A549 (cell line): ENCODE data around the gene CCL3. TPM values are rescaled to one million over a fixed set of nuclear protein-coding genes. Genes with fewer than 3 reads are reported as not detected.

Experiments used
- ATAC-seq, 2 experiments: fragments of 200-7000 bp in 1 of 2; fragments of >200 bp in 1 of 2; cut with Nextera tagmentation in 1 of 2; cut with Tn5 transposase in 1 of 2; 3 replicates each; pipeline versions ENCODE4 v1.8.0 to v1.9.1; 2018 to 2020; ENCODE audit warnings: mild to moderate bottlenecking in 1 of 2, moderate library complexity in 1 of 2
- CTCF ChIA-PET: fragments of 300-600 bp; sonication (Branson Sonifier 250); formaldehyde crosslinking; extraction: SDS; loops from one replicate; lab custom pipeline; 2021; ENCODE audit warnings: antibody characterized with exemption, inconsistent platforms; lab: Yijun Ruan, JAX
- POLR2A ChIA-PET: fragments of 350-600 bp; formaldehyde crosslinking; extraction: SDS; loops from one replicate; lab custom pipeline; 2021; ENCODE audit warnings: antibody characterized with exemption, inconsistent platforms; lab: Yijun Ruan, JAX
- DNase-seq, 2 experiments: peaks; one replicate each; pipeline versions ENCODE4 v3.0.0 to v3.0.0-alpha.2; 2011 to 2016; ENCODE audit warnings: low read depth in 1 of 2, low spot score in 1 of 2
- FAIRE-seq: peaks from 2 replicates; lab custom pipeline; 2011; peaks lifted over from hg19 to GRCh38; lab: Jason Lieb, UNC
- H3K27ac ChIP-seq, 2 experiments: fragments of >200 bp; sonication (Bioruptor Twin); formaldehyde crosslinking; 3 replicates each; pipeline ENCODE4 v1.5.1; 2016 to 2017
- H3K4me1 ChIP-seq: fragments of >200 bp; sonication (Bioruptor Twin); formaldehyde crosslinking; 3 replicates; pipeline ENCODE4 v1.6.1; 2016
- H3K4me2 ChIP-seq: fragments of >200 bp; sonication (Bioruptor Twin); formaldehyde crosslinking; 3 replicates; pipeline ENCODE4 v1.6.1; 2016
- H3K4me3 ChIP-seq: fragments of >200 bp; sonication (Bioruptor Twin); formaldehyde crosslinking; 3 replicates; pipeline ENCODE4 v1.5.1; 2016
- H3K9me3 ChIP-seq: fragments of >200 bp; sonication (Bioruptor Twin); formaldehyde crosslinking; 3 replicates; pipeline ENCODE4 v1.6.1; 2016
- CBX8 ChIP-seq: fragments of 200-600 bp; sonication (generic); IDR thresholded peaks from 2 replicates; pipeline ENCODE4 v1.6.1; 2016
- ESRRA ChIP-seq: fragments of 150-350 bp; IDR thresholded peaks from 2 replicates; pipeline ENCODE4 v1.6.1; 2014; ENCODE audit warnings: mild to moderate bottlenecking, low read length, borderline replicate concordance
- GATA3 ChIP-seq: IDR thresholded peaks from 2 replicates; pipeline ENCODE4 v1.6.1; 2012; ENCODE audit warnings: borderline replicate concordance
- HDAC2 ChIP-seq: fragments of 200-600 bp; sonication (generic); IDR thresholded peaks from 2 replicates; pipeline ENCODE4 v1.6.1; 2016
- HEYL ChIP-seq: fragments of 250-450 bp; sonication (Bioruptor Pico); IDR thresholded peaks from 2 replicates; pipeline ENCODE4 v1.8.0; 2021; ENCODE audit warnings: mild to moderate bottlenecking, moderate library complexity
- HOXA7 ChIP-seq: fragments of 250-450 bp; sonication (Bioruptor Pico); IDR thresholded peaks from 2 replicates; pipeline ENCODE4 v1.5.0; 2020; ENCODE audit warnings: mild to moderate bottlenecking, moderate library complexity
- JUN ChIP-seq, 2 experiments: fragments of >200 bp; sonication (Bioruptor Twin); formaldehyde crosslinking; IDR thresholded peaks; 2 replicates in 1 of 2; 3 replicates in 1 of 2; pipeline ENCODE4 v1.6.1; 2016 to 2017
- JUNB ChIP-seq: fragments of >200 bp; sonication (Bioruptor Twin); formaldehyde crosslinking; IDR thresholded peaks from 2 replicates; pipeline ENCODE4 v1.6.1; 2016
- KDM5A ChIP-seq: fragments of 200-600 bp; sonication (generic); IDR thresholded peaks from 2 replicates; pipeline ENCODE4 v1.6.1; 2016; ENCODE audit warnings: antibody characterized with exemption, mild to moderate bottlenecking
- MAX ChIP-seq: IDR thresholded peaks from 2 replicates; pipeline ENCODE4 v1.6.1; 2012
- MYC ChIP-seq: IDR thresholded peaks from 2 replicates; pipeline ENCODE4 v1.6.1; 2012; ENCODE audit warnings: mild to moderate bottlenecking, inconsistent platforms, low read length, improper control_type of control experiment, borderline replicate concordance
- PBX3 ChIP-seq: IDR thresholded peaks from 2 replicates; pipeline ENCODE4 v1.6.1; 2012
- POLR2AphosphoS2 ChIP-seq: conservative IDR thresholded peaks from 2 replicates; pipeline ENCODE4 v1.6.1; 2012; ENCODE audit warnings: low read length, improper control_type of control experiment, inconsistent platforms
- RNF2 ChIP-seq: fragments of 200-600 bp; sonication (generic); IDR thresholded peaks from 2 replicates; pipeline ENCODE4 v1.6.1; 2016; ENCODE audit warnings: low read depth, mild to moderate bottlenecking, antibody characterized with exemption, moderate library complexity, borderline replicate concordance
- SMC3 ChIP-seq: fragments of >200 bp; sonication (Bioruptor Twin); formaldehyde crosslinking; IDR thresholded peaks from 3 replicates; pipeline ENCODE4 v1.6.1; 2018; ENCODE audit warnings: inconsistent platforms
- TFCP2L1 ChIP-seq: fragments of 250-450 bp; sonication (Bioruptor Pico); IDR thresholded peaks from 2 replicates; pipeline ENCODE4 v1.5.0; 2021; ENCODE audit warnings: mild to moderate bottlenecking
- TP53 ChIP-seq: fragments of 250-450 bp; sonication (Bioruptor Pico); IDR thresholded peaks from 2 replicates; pipeline ENCODE4 v1.5.0; 2021; ENCODE audit warnings: mild to moderate bottlenecking, moderate library complexity
- WGBS: methylation state at CpG from one replicate; pipeline ENCODE4 v1.1.6; 2017; ENCODE audit errors: missing lambda C conversion rate; 5-methylcytosine and 5-hydroxymethylcytosine counted together
- polyA plus RNA-seq, 4 experiments: library from polyadenylated mRNA; depleted of rRNA in 3 of 4; stranded (reverse); fragments of >200 nt; fragmentation: RNase III in 1 of 4; extraction: RNeasy Plus Mini Kit Qiagen cat#74134 plus additional on column Dnase treatment in 1 of 4; gene quantifications; 2 replicates in 3 of 4; 3 replicates in 1 of 4; pipeline ENCODE4 v1.2.3, GENCODE V29; 2011 to 2017
- TF ChIP-seq, protein P1 (sequence below): fragments of 450-650 bp; IDR thresholded peaks from 2 replicates; pipeline ENCODE4 v1.6.1; 2014; ENCODE audit warnings: antibody characterized with exemption
- TF ChIP-seq, protein P2 (sequence below): fragments of 250-450 bp; sonication (Bioruptor Pico); IDR thresholded peaks from 2 replicates; pipeline ENCODE4 v1.5.0; 2020; ENCODE audit warnings: low read depth, mild to moderate bottlenecking, moderate library complexity
- TF ChIP-seq, protein P3 (sequence below): fragments of >200 bp; sonication (Bioruptor Twin); formaldehyde crosslinking; IDR thresholded peaks from 3 replicates; pipeline ENCODE4 v1.6.1; 2016

CCL3 gene
- polyA plus RNA-seq, 2 of the 4 experiments (the other 2 are of a cell fraction), result not detected

DNA sequence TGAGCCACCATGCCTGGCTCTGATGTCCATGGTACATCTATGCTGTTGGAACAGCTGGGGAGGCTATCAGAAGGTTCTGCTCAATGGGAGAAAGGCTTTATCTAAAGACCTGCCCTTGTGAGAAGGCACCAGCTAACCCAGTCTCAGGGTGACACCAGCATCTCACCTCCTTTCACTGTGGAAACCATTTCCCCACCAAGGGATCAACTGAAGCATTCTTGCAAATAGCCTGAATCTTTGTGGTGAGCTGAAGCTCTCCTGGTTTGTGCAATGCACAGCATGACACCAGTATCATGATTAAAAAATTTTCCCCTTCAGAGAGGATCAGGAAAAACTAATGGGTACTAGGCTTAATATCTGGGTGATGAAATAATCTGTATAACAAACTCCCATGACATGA is 20.8 kb downstream of the CCL3 start:
- H3K4me2 ChIP-seq, result no peak overlapping the region
- ChIA-PET CTCF (interaction anchor here (0.6 to 1.3 kb wide), 3 partner anchors 15 to 93 kb away, joined by 3 to 7 read pairs (median 4); no protein-coding TSS in a partner anchor), POLR2A (no interaction called here)
- ATAC-seq, result no peak
- FAIRE-seq, result no peak
- H3K4me1 ChIP-seq, result no peaks in the 10 kb centered on the region
- H3K4me3 ChIP-seq, result no peak overlapping the region
- no peak for DNase-seq
- H3K9me3 ChIP-seq, result no peaks in the 10 kb centered on the region
- TF ChIP-seq, protein P1, sequence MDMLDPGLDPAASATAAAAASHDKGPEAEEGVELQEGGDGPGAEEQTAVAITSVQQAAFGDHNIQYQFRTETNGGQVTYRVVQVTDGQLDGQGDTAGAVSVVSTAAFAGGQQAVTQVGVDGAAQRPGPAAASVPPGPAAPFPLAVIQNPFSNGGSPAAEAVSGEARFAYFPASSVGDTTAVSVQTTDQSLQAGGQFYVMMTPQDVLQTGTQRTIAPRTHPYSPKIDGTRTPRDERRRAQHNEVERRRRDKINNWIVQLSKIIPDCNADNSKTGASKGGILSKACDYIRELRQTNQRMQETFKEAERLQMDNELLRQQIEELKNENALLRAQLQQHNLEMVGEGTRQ, result no peak
- TF ChIP-seq HDAC2 (no peak), KDM5A (no peak), HOXA7 (no peak)
- no peak overlapping the region for H3K27ac ChIP-seq

- TF ChIP-seq KDM5A, result no peak
- TF ChIP-seq, all 56 proteins: peak for 0
- DNase-seq, result no peak
- under 1% methylated on average over 3 of the region's 3 CpGs for WGBS
- no peak overlapping the region for H3K27ac ChIP-seq
- ChIA-PET POLR2A (no interaction called here), CTCF (interaction anchor here (0.5 to 1.3 kb wide), 3 partner anchors 15 to 177 kb away, joined by 3 to 7 read pairs (median 4); no protein-coding TSS in a partner anchor)
- no peak overlapping the region for H3K4me2 ChIP-seq
- no peak for FAIRE-seq
- H3K4me1 ChIP-seq, result no peaks in the 10 kb centered on the region
- no peak for ATAC-seq
- no peak overlapping the region for H3K4me3 ChIP-seq
- H3K9me3 ChIP-seq, result no peaks in the 10 kb centered on the region
Measured at GRCh38 chr17:36068524-36068923, 21.4 kb downstream of the CCL3 start.

- CTCF ChIA-PET, result interaction anchor here (1.2 to 2.1 kb wide), 3 partner anchors 12 to 97 kb away, joined by 3 to 6 read pairs (median 4); no protein-coding TSS in a partner anchor
- H3K9me3 ChIP-seq, result no peaks in the 10 kb centered on the region
- TF ChIP-seq JUN (IDR thresholded peaks at IDR 0.05) (no peak), POLR2AphosphoS2 (no peak), RNF2 (no peak), PBX3 (no peak), HOXA7 (no peak), SMC3 (no peak), TP53 (CRISPR knock-in tag) (no peak), KDM5A (no peak), CBX8 (no peak), HEYL (CRISPR knock-in tag) (no peak), JUNB (no peak), GATA3 (no peak), ESRRA (no peak), HDAC2 (no peak), MYC (no peak), TFCP2L1 (no peak), MAX (no peak)
- TF ChIP-seq, protein P2, sequence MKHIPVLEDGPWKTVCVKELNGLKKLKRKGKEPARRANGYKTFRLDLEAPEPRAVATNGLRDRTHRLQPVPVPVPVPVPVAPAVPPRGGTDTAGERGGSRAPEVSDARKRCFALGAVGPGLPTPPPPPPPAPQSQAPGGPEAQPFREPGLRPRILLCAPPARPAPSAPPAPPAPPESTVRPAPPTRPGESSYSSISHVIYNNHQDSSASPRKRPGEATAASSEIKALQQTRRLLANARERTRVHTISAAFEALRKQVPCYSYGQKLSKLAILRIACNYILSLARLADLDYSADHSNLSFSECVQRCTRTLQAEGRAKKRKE (CRISPR knock-in tag), result no peak
- TF ChIP-seq, protein P3, sequence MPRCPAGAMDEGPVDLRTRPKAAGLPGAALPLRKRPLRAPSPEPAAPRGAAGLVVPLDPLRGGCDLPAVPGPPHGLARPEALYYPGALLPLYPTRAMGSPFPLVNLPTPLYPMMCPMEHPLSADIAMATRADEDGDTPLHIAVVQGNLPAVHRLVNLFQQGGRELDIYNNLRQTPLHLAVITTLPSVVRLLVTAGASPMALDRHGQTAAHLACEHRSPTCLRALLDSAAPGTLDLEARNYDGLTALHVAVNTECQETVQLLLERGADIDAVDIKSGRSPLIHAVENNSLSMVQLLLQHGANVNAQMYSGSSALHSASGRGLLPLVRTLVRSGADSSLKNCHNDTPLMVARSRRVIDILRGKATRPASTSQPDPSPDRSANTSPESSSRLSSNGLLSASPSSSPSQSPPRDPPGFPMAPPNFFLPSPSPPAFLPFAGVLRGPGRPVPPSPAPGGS, result no peak
- TF ChIP-seq, protein P1, result no peak
- H3K4me3 ChIP-seq, result no peak overlapping the region
- 25% methylated on average over 6 of the region's 6 CpGs for WGBS
- no peaks in the 10 kb centered on the region for H3K4me1 ChIP-seq
- no peak for ATAC-seq
- POLR2A ChIA-PET, result no interaction called here
- FAIRE-seq, result no peak
- H3K27ac ChIP-seq, result no peak overlapping the region
- no peak for DNase-seq
- H3K4me2 ChIP-seq, result no peak overlapping the region
Measured at GRCh38 chr17:36066365-36066985, 23.5 kb downstream of the CCL3 start.
